NCI-H1048 (cell line): ENCODE measurements around the gene THPO.

Experiments
- DNase-seq: peaks from one replicate; lab custom pipeline; 2025; lab: John Stamatoyannopoulos, UW

THPO gene

GRCh38 chr3:184384856-184385422, 6.9 kb upstream of the THPO start:
- no peak for DNase-seq

GRCh38 chr3:184384342-184384741, 6.3 kb upstream of the THPO start:
- DNase-seq, result no peak

GRCh38 chr3:184383033-184383740, 5.2 kb upstream of the THPO start:
- DNase-seq, result no peak

- no peak for DNase-seq
Measured at GRCh38 chr3:184382326-184383032, 4.5 kb upstream of the THPO start.

- DNase-seq, result no peak
Measured at GRCh38 chr3:184381261-184382224, 3.5 kb upstream of the THPO start.

- no peak for DNase-seq
Measured at GRCh38 chr3:184380627-184381260, 2.7 kb upstream of the THPO start.

- DNase-seq, result no peak
Measured at GRCh38 chr3:184380185-184380626, 2.2 kb upstream of the THPO start.

- DNase-seq, result no peak
Measured at GRCh38 chr3:184379358-184380184, 1.6 kb upstream of the THPO start, which contains the start of gene CHRD. TSS of gene CHRD (plus strand) at chr3:184380054. CDS start at chr3:184380319, 265 bp downstream.

GRCh38 chr3:184378651-184379357, 797 bp upstream of the THPO start:
- no peak for DNase-seq

GRCh38 chr3:184377374-184377773, 633 bp downstream of the THPO start:
- DNase-seq, result no peak

GRCh38 chr3:184375747-184376461, 2.1 kb downstream of the THPO start:
- no peak for DNase-seq

- no peak for DNase-seq
Measured at GRCh38 chr3:184373422-184373821, 4.6 kb downstream of the THPO start.

GRCh38 chr3:184372911-184373310, 5.1 kb downstream of the THPO start:
- no peak for DNase-seq

- DNase-seq, result no peak
Measured at GRCh38 chr3:184372296-184372821, 5.6 kb downstream of the THPO start.

GRCh38 chr3:184371570-184372018, 6.4 kb downstream of the THPO start:
- no peak for DNase-seq

GRCh38 chr3:184368586-184369183, 9.3 kb downstream of the THPO start:
- no peak for DNase-seq

- no peak for DNase-seq
Measured at GRCh38 chr3:184368116-184368515, 9.9 kb downstream of the THPO start.

- no peak for DNase-seq
Measured at GRCh38 chr3:184366619-184367289, 11.3 kb downstream of the THPO start.
